HCT116 (cell line): Measurements from ENCODE around the gene NUP133. TPM values are rescaled to one million over a fixed set of nuclear protein-coding genes. Genes with fewer than 3 reads are reported as not detected.

Source experiments
- ATAC-seq: fragments of 200-7000 bp; cut with Tn5 transposase; 2 replicates; pipeline ENCODE4 v1.9.1; 2020; ENCODE audit warnings: mild to moderate bottlenecking, moderate library complexity
- BruUV-seq: library from RNA; stranded (reverse); fragments of 400-500 nt; replicated peaks from 2 replicates; lab custom pipeline; 2021; lab: Mats Ljungman, UMichigan
- CTCF ChIA-PET: fragments of 300-600 bp; sonication (Branson Sonifier 250); formaldehyde crosslinking; loops from one replicate; lab custom pipeline; 2021; ENCODE audit warnings: antibody characterized with exemption; lab: Charles Lee
- POLR2A ChIA-PET: fragments of 300-600, 350-600 bp; sonication (Branson Sonifier 250); formaldehyde crosslinking; loops from one replicate; lab custom pipeline; 2021; ENCODE audit warnings: antibody characterized with exemption; lab: Charles Lee
- RAD21 ChIA-PET, 2 experiments: fragments of 300-600 bp; sonication (Branson Sonifier 250); formaldehyde crosslinking; loops; one replicate each; lab custom pipeline; 2023; ENCODE audit warnings: low total read pairs in 2 of 2; ENCODE audit not compliant: uncharacterized antibody in 2 of 2, unreplicated experiment in 2 of 2, low non-redundant PET in 1 of 2; lab: Charles Lee
- DNase-seq: peaks from one replicate; pipeline ENCODE4 v3.0.0-alpha.2; 2010; ENCODE audit warnings: low read depth, low spot score
- H2AFZ ChIP-seq: fragments of 200-600 bp; shearing (Covaris generic), sonication (generic); 2 replicates; pipeline ENCODE4 v1.6.1; 2017; ENCODE audit warnings: low read depth, mixed run types, mixed read lengths, antibody characterized with exemption, low read length; ENCODE audit not compliant: poor library complexity, severe bottlenecking
- H3K27ac ChIP-seq: 2 replicates; pipeline ENCODE4 v1.5.1; 2012; ENCODE audit warnings: low read depth, low read length
- H3K27me3 ChIP-seq: fragments of 200-600 bp; sonication (generic); 2 replicates; pipeline ENCODE4 v1.6.1; 2016; ENCODE audit warnings: mixed run types, low read length, mixed read lengths; ENCODE audit not compliant: insufficient read depth
- H3K36me3 ChIP-seq, 2 experiments: fragments of 200-500 bp in 1 of 2; fragments of 200-600 bp in 1 of 2; sonication (Bioruptor generic) in 1 of 2; sonication (generic) in 1 of 2; 2 replicates each; pipeline versions ENCODE4 v1.5.1 to v1.6.1; 2014 to 2016; ENCODE audit warnings: low read length in 2 of 2, inconsistent platforms in 1 of 2, mixed read lengths in 1 of 2, mixed run types in 1 of 2; ENCODE audit not compliant: insufficient read depth in 2 of 2, control insufficient read depth in 1 of 2
- H3K4me1 ChIP-seq, 2 experiments: fragments of 200-600 bp in 1 of 2; sonication (generic) in 1 of 2; 2 replicates each; pipeline versions ENCODE4 v1.5.1 to v1.6.1; 2012 to 2017; ENCODE audit warnings: low read length in 2 of 2, inconsistent platforms in 1 of 2, mild to moderate bottlenecking in 1 of 2, mixed read lengths in 1 of 2, mixed run types in 1 of 2, moderate library complexity in 1 of 2; ENCODE audit not compliant: insufficient read depth in 2 of 2, control insufficient read depth in 1 of 2
- H3K4me2 ChIP-seq: fragments of 200-600 bp; sonication (generic); 2 replicates; pipeline ENCODE4 v1.6.1; 2017; ENCODE audit warnings: mixed run types, low read length, mixed read lengths
- H3K4me3 ChIP-seq, 2 experiments: fragments of 200-600 bp in 1 of 2; sonication (generic) in 1 of 2; replicated peaks in 1 of 2; 2 replicates each; pipeline ENCODE4 v1.5.1; 2011 to 2016; ENCODE audit warnings: low read length in 2 of 2, control low read depth in 1 of 2, low read depth in 1 of 2, mild to moderate bottlenecking in 1 of 2, mixed read lengths in 1 of 2, mixed run types in 1 of 2
- H3K79me2 ChIP-seq: fragments of 200-600 bp; sonication (generic); 2 replicates; pipeline ENCODE4 v1.6.1; 2017; ENCODE audit warnings: mild to moderate bottlenecking, mixed run types, low read length, moderate library complexity, mixed read lengths; ENCODE audit not compliant: insufficient read depth
- H3K9ac ChIP-seq: fragments of 200-600 bp; sonication (generic); 2 replicates; pipeline ENCODE4 v1.6.1; 2016; ENCODE audit warnings: low read length, mixed read lengths
- H3K9me2 ChIP-seq: fragments of 200-600 bp; sonication (generic), shearing (Covaris generic); 2 replicates; pipeline ENCODE4 v1.6.1; 2017; ENCODE audit warnings: mixed run types, mild to moderate bottlenecking, moderate library complexity; ENCODE audit not compliant: insufficient read depth
- H3K9me3 ChIP-seq, 2 experiments: fragments of 200-500 bp in 1 of 2; fragments of 200-600 bp in 1 of 2; sonication (Bioruptor generic) in 1 of 2; sonication (generic) in 1 of 2; 2 replicates each; pipeline ENCODE4 v1.6.1; 2014 to 2017; ENCODE audit warnings: low read length in 2 of 2, mixed read lengths in 2 of 2, inconsistent platforms in 1 of 2, low read depth in 1 of 2, mild to moderate bottlenecking in 1 of 2, mixed run types in 1 of 2, moderate library complexity in 1 of 2; ENCODE audit not compliant: control insufficient read depth in 1 of 2, insufficient read depth in 1 of 2
- H4K20me1 ChIP-seq: fragments of 200-600 bp; sonication (generic), shearing (Covaris generic); 2 replicates; pipeline ENCODE4 v1.6.1; 2017; ENCODE audit warnings: mixed run types, mild to moderate bottlenecking, moderate library complexity; ENCODE audit not compliant: insufficient read depth
- ATF3 ChIP-seq: IDR thresholded peaks from 2 replicates; pipeline ENCODE4 v1.6.1; 2012
- CBX3 ChIP-seq: IDR thresholded peaks from 2 replicates; pipeline ENCODE4 v1.6.1; 2012; ENCODE audit warnings: low read depth
- CEBPB ChIP-seq: IDR thresholded peaks from 2 replicates; pipeline ENCODE4 v1.6.1; 2012; ENCODE audit warnings: low read depth
- EGR1 ChIP-seq: IDR thresholded peaks from 2 replicates; pipeline ENCODE4 v1.6.1; 2012; ENCODE audit warnings: low read depth
- ELF1 ChIP-seq: IDR thresholded peaks from 2 replicates; pipeline ENCODE4 v1.6.1; 2012; ENCODE audit warnings: low read depth, borderline replicate concordance
- EZH2 ChIP-seq: fragments of 200-600 bp; sonication (generic); IDR thresholded peaks from 2 replicates; pipeline ENCODE4 v1.6.1; 2017; ENCODE audit warnings: antibody characterized with exemption, mixed run types
- EZH2phosphoT487 ChIP-seq: fragments of 200-600 bp; IDR thresholded peaks from 2 replicates; pipeline ENCODE4 v1.6.1; 2018; ENCODE audit warnings: antibody characterized with exemption, borderline replicate concordance
- MAX ChIP-seq: IDR thresholded peaks from 2 replicates; pipeline ENCODE4 v1.6.1; 2012
- POLR2A ChIP-seq: IDR thresholded peaks from 2 replicates; pipeline ENCODE4 v1.7.0; 2011; ENCODE audit warnings: borderline replicate concordance; ENCODE audit not compliant: insufficient read depth, insufficient read length; ENCODE audit errors: extremely low read depth
- POLR2AphosphoS5 ChIP-seq: IDR thresholded peaks from 2 replicates; pipeline ENCODE4 v1.6.1; 2011; ENCODE audit warnings: mild to moderate bottlenecking, low read depth, low read length, moderate library complexity
- REST ChIP-seq: IDR thresholded peaks from 2 replicates; pipeline ENCODE4 v1.6.1; 2012; ENCODE audit warnings: low read depth
- SIN3A ChIP-seq: IDR thresholded peaks from 2 replicates; pipeline ENCODE4 v1.6.1; 2012; ENCODE audit warnings: low read depth
- SP1 ChIP-seq: IDR thresholded peaks from 2 replicates; pipeline ENCODE4 v1.6.1; 2012; ENCODE audit warnings: low read depth
- SRF ChIP-seq: IDR thresholded peaks from 2 replicates; pipeline ENCODE4 v1.6.1; 2012; ENCODE audit warnings: low read depth
- TCF7L2 ChIP-seq: IDR thresholded peaks from 2 replicates; pipeline ENCODE4 v1.7.0; 2011; ENCODE audit warnings: borderline replicate concordance, inconsistent platforms; ENCODE audit not compliant: insufficient read depth, insufficient read length; ENCODE audit errors: extremely low read depth
- YY1 ChIP-seq: IDR thresholded peaks from 2 replicates; pipeline ENCODE4 v1.6.1; 2011; ENCODE audit warnings: low read length, low read depth, moderate library complexity, mild to moderate bottlenecking; ENCODE audit not compliant: insufficient replicate concordance; ENCODE audit errors: extremely low read depth
- ZBTB33 ChIP-seq: IDR thresholded peaks from 2 replicates; pipeline ENCODE4 v1.6.1; 2011; ENCODE audit warnings: mild to moderate bottlenecking, low read length, moderate library complexity; ENCODE audit not compliant: insufficient replicate concordance; ENCODE audit errors: extremely low read depth
- ZFX ChIP-seq: fragments of 450-650 bp; IDR thresholded peaks from 2 replicates; pipeline ENCODE4 v1.6.1; 2017
- intact Hi-C: fragments of 100-400 bp; cut with micrococcal nuclease; formaldehyde crosslinking; loops from 2 replicates; pipeline ENCODE4 v1.10.0; 2022
- total RNA-seq: library from RNA; stranded (reverse); gene quantifications from one replicate; pipeline ENCODE4 v1.2.1, GENCODE V29; 2021; ENCODE audit not compliant: unreplicated experiment

NUP133 gene
- total RNA-seq, 1 experiment from 2014 or later: 52.5 TPM

GRCh38 chr1:229523052-229523451 is 14.9 kb upstream of the NUP133 start:
- POLR2A ChIA-PET: no interaction called here
- Histone ChIP-seq H3K27me3 (no peaks in the 10 kb centered on the region), H3K4me1 (no peaks in the 10 kb centered on the region), H3K79me2 (no peaks in the 10 kb centered on the region), H3K9ac (no peak overlapping the region), H2AFZ (no peak overlapping the region), H3K4me3 (no peak overlapping the region), H4K20me1 (no peaks in the 10 kb centered on the region), H3K4me2 (no peak overlapping the region), H3K27ac (no peak overlapping the region), H3K9me2 (no peaks in the 10 kb centered on the region), H3K9me3 (no peaks in the 10 kb centered on the region), H3K36me3 (no peaks in the 10 kb centered on the region; a peak in 1 of 4 replicates)
- DNase-seq (no peak), ATAC-seq (no peak)
- RAD21 ChIA-PET: no interaction called here
- TF ChIP-seq REST (no peak), POLR2A (no peak), SIN3A (no peak), EZH2 (no peak), CBX3 (no peak), ATF3 (no peak), ELF1 (no peak), POLR2AphosphoS5 (no peak), EZH2phosphoT487 (no peak), CEBPB (no peak), TCF7L2 (no peak), SRF (no peak), MAX (no peak), SP1 (no peak), YY1 (no peak), ZBTB33 (no peak), EGR1 (no peak), ZFX (no peak)
- intact Hi-C loops: no loop called here
- CTCF ChIA-PET: no interaction called here
- no TSS peak for BruUV-seq
